Peyer's patch (tissue), 4 donors: ENCODE measurements around the gene BBS1. TPM values are rescaled to one million over a fixed set of nuclear protein-coding genes. Genes with fewer than 3 reads are reported as not detected.

Source experiments
- DNase-seq, 3 donors: peaks; one replicate each; pipeline ENCODE4 v3.0.0-alpha.2; 2017 to 2019
- H3K27ac ChIP-seq, 4 donors: fragments of 200-600 bp; sonication (generic); one replicate each; pipeline ENCODE4 v1.5.1; 2016 to 2019
- H3K27me3 ChIP-seq, 2 donors: fragments of 200-600 bp; sonication (generic); one replicate each; pipeline ENCODE4 v1.5.1; 2019
- H3K36me3 ChIP-seq, 3 donors: fragments of 200-600 bp; sonication (generic); one replicate each; pipeline ENCODE4 v1.5.1; 2016 to 2019
- H3K4me1 ChIP-seq, 4 donors: fragments of 200-600 bp; sonication (generic); one replicate each; pipeline ENCODE4 v1.5.1; 2016 to 2019
- H3K4me3 ChIP-seq, 4 donors: fragments of 200-600 bp; sonication (generic); 1 replicate in 3 of 4; 2 replicates in 1 of 4; pipeline ENCODE4 v1.5.1; 2016 to 2019; ENCODE audit warnings: mild to moderate bottlenecking in 1 of 4
- H3K9me3 ChIP-seq, 4 donors: fragments of 200-600 bp; sonication (generic); one replicate each; pipeline ENCODE4 v1.5.1; 2016 to 2019; ENCODE audit warnings: mild to moderate bottlenecking in 1 of 4
- CTCF ChIP-seq, 6 experiments: fragments of 450-650 bp in 4 of 6; fragments of 200-600 bp in 2 of 6; sonication (generic) in 1 of 6; IDR thresholded peaks; one replicate each; pipeline ENCODE4 v1.5.1; 2017 to 2019; ENCODE audit warnings: antibody characterized with exemption in 6 of 6, mild to moderate bottlenecking in 3 of 6, moderate library complexity in 1 of 6
- POLR2A ChIP-seq, 2 donors: fragments of 450-650 bp; IDR thresholded peaks; one replicate each; pipeline ENCODE4 v1.5.1; 2017; ENCODE audit warnings: antibody characterized with exemption in 2 of 2, mild to moderate bottlenecking in 2 of 2, moderate library complexity in 2 of 2
- total RNA-seq, 4 donors: library from RNA; depleted of rRNA; stranded (reverse); fragments of >200 nt; gene quantifications; one replicate each; pipeline ENCODE4 v1.1.0, GENCODE V29; 2016

Gene BBS1
- total RNA-seq, 4 donors from 2014 or later = 25.6 to 167 (median 73.4) TPM

DNA sequence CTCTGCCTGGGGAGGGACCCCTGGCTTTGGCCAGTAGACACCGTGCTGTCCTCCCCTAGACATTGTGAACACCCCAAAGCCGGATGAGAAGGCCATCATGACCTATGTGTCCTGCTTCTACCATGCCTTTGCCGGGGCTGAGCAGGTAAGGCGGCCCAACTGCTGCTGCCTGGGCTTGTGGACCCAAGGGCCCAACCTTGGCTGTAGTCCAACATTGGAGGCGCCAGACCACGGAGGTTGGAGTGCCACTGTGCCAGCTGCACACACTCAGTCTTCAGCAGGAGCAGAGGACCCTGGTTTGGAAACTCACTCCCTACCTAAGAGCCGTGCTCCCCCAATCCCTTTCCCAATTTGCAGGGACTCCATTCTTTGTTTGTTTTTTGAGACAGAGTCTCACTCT is 45.7 kb downstream of the BBS1 start:
- peaks cover 0 to 11% (median 2%) of the 10 kb centered on the region in 4 donors for H3K4me1 ChIP-seq
- H3K27me3 ChIP-seq = no peaks in the 10 kb centered on the region
- no peak overlapping the region for H3K4me3 ChIP-seq
- no peaks in the 10 kb centered on the region for H3K36me3 ChIP-seq
- DNase-seq = no peak
- H3K27ac ChIP-seq = no peak overlapping the region
- no peak for TF ChIP-seq CTCF (IDR thresholded peaks at IDR 0.05)
- no peak for TF ChIP-seq POLR2A (IDR thresholded peaks at IDR 0.05)
- H3K9me3 ChIP-seq = no peaks in the 10 kb centered on the region

- no peak overlapping the region for H3K27ac ChIP-seq
- DNase-seq = no peak
- TF ChIP-seq POLR2A (IDR thresholded peaks at IDR 0.05) = no peak
- no peak for TF ChIP-seq CTCF (IDR thresholded peaks at IDR 0.05)
- H3K9me3 ChIP-seq = no peaks in the 10 kb centered on the region
- H3K36me3 ChIP-seq = no peaks in the 10 kb centered on the region
- H3K4me3 ChIP-seq = no peak overlapping the region
- H3K27me3 ChIP-seq = no peaks in the 10 kb centered on the region
- peaks cover 0 to 11% (median 2%) of the 10 kb centered on the region in 4 donors for H3K4me1 ChIP-seq
Observed at GRCh38 chr11:66557733-66558326, 47.4 kb downstream of the BBS1 start.

GRCh38 chr11:66559142-66559865 is 48.9 kb downstream of the BBS1 start:
- TF ChIP-seq POLR2A (IDR thresholded peaks at IDR 0.05) = no peak
- TF ChIP-seq CTCF (IDR thresholded peaks at IDR 0.05) = no peak
- DNase-seq = no peak
- Histone ChIP-seq H3K27me3 (no peaks in the 10 kb centered on the region), H3K27ac (no peak overlapping the region), H3K4me3 (peak overlapping the region in 1 of 4 donors; percentile 6), H3K9me3 (no peaks in the 10 kb centered on the region), H3K36me3 (no peaks in the 10 kb centered on the region), H3K4me1 (peaks cover 0 to 11% (median 2%) of the 10 kb centered on the region in 4 donors)

DNA sequence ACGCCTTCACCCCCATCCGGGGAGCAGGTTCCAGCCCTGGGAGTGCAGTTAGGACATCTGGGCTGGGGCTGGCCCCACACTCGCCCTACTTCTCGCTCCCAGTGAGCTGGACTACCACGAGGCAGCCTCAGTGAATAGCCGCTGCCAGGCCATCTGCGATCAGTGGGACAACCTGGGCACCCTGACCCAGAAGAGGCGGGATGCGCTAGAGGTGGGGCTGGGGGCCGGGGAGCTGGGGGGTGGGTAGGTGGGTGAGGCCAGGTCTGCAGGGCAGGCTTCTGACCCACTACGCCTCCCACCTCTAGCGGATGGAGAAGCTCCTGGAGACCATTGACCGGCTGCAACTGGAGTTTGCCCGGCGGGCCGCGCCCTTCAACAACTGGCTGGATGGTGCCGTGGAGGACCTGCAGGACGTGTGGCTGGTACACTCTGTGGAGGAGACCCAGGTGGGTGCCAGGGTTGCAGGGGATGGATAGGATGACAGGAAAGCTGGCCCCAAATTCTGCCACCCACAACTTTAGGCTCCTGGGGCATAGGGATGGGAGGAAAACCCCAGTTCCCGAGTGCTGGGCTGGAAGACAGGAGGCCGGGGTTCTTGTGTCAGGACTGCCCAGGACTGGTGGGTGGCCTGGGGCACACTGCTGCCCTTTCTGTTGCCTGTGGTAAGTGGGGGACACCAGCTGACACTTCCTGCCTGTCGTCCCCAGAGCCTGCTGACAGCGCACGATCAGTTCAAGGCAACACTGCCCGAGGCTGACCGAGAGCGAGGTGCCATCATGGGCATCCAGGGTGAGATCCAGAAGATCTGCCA is 49.6 kb downstream of the BBS1 start:
- Histone ChIP-seq H3K9me3 (no peaks in the 10 kb centered on the region), H3K27me3 (no peaks in the 10 kb centered on the region), H3K36me3 (no peaks in the 10 kb centered on the region), H3K27ac (no peak overlapping the region), H3K4me1 (peaks cover 0 to 11% (median 2%) of the 10 kb centered on the region in 4 donors), H3K4me3 (no peak overlapping the region)
- DNase-seq = no peak
- TF ChIP-seq CTCF (IDR thresholded peaks at IDR 0.05) (no peak), POLR2A (IDR thresholded peaks at IDR 0.05) (no peak)

GRCh38 chr11:66561178-66561974 is 50.9 kb downstream of the BBS1 start:
- Histone ChIP-seq H3K4me1 (peaks cover 0 to 11% (median 2%) of the 10 kb centered on the region in 4 donors), H3K27me3 (no peaks in the 10 kb centered on the region), H3K4me3 (no peak overlapping the region), H3K9me3 (no peaks in the 10 kb centered on the region), H3K27ac (no peak overlapping the region), H3K36me3 (no peaks in the 10 kb centered on the region)
- TF ChIP-seq POLR2A (IDR thresholded peaks at IDR 0.05) (no peak), CTCF (IDR thresholded peaks at IDR 0.05) (no peak)
- DNase-seq = no peak
